ENCODE measurements around the gene OSMR.

DNA sequence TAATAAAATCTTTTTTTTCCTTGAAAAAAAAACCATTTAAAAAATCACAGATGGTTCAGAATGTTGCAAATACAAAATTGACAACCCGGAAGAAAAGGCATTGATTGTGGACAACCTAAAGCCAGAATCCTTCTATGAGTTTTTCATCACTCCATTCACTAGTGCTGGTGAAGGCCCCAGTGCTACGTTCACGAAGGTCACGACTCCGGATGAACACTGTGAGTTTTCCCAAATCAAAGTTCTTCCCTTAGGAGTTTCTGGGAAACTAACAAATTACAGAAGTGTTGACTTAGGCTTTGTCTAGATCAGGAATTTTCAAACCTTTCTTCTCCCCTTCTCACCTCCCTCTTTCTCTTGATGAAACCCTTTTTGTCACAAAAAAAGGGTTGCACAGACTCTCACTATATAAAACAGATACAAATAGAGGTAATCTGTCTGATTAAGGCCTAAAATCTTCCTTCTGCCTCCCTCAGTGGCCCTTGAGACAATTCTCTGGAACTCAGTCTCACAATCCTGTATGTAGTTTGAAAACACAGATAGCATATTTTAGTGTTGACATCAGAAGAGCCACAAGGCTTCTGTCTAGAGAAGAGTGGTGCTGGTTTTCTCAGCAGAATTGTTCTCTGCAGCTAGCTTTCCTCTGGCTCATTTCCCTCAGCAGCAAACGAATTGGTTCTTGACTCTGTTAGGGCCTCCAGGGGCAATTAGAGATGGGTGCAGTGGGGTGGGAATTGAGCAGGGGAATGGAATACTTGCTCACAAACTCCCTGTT, 79.5 kb downstream of the OSMR start:
- TF ChIP-seq POLR2AphosphoS5 (IDR thresholded peaks at IDR 0.05; ENCODE audit: low read depth, low read length) (no peak), TAF1 (IDR thresholded peaks at IDR 0.05; ENCODE audit: borderline replicate concordance, insufficient read depth, low read length) (no peak)
- TF ChIP-seq, protein P1, sequence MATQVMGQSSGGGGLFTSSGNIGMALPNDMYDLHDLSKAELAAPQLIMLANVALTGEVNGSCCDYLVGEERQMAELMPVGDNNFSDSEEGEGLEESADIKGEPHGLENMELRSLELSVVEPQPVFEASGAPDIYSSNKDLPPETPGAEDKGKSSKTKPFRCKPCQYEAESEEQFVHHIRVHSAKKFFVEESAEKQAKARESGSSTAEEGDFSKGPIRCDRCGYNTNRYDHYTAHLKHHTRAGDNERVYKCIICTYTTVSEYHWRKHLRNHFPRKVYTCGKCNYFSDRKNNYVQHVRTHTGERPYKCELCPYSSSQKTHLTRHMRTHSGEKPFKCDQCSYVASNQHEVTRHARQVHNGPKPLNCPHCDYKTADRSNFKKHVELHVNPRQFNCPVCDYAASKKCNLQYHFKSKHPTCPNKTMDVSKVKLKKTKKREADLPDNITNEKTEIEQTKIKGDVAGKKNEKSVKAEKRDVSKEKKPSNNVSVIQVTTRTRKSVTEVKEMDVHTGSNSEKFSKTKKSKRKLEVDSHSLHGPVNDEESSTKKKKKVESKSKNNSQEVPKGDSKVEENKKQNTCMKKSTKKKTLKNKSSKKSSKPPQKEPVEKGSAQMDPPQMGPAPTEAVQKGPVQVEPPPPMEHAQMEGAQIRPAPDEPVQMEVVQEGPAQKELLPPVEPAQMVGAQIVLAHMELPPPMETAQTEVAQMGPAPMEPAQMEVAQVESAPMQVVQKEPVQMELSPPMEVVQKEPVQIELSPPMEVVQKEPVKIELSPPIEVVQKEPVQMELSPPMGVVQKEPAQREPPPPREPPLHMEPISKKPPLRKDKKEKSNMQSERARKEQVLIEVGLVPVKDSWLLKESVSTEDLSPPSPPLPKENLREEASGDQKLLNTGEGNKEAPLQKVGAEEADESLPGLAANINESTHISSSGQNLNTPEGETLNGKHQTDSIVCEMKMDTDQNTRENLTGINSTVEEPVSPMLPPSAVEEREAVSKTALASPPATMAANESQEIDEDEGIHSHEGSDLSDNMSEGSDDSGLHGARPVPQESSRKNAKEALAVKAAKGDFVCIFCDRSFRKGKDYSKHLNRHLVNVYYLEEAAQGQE (IDR thresholded peaks at IDR 0.05; ENCODE audit: insufficient read depth in 1 of 2, low read depth in 2 of 2, low read length in 2 of 2), result no peak
